Stimulated activated CD4-positive, alpha-beta T cell treated with anti-CD3 and anti-CD28 coated beads, TNF-alpha, amount 100 ng/mL, for 24 hours (primary cell): ENCODE data around the gene HDAC4.
A peak's percentile ranks its signal among the peaks of the same experiment; 100 is the strongest.

ENCODE experiments used
- DNase-seq, 3 experiments: peaks; one replicate each; pipeline ENCODE4 v3.0.0-alpha.2; 2020; ENCODE audit warnings: low read depth in 3 of 3

The HDAC4 gene

GRCh38 chr2:239429473-239430350 lies 28.9 kb upstream of the HDAC4 start:
- no peak for DNase-seq

GRCh38 chr2:239425631-239426030 lies 24.8 kb upstream of the HDAC4 start:
- no peak for DNase-seq

GRCh38 chr2:239424337-239425045 lies 23.7 kb upstream of the HDAC4 start:
- no peak for DNase-seq

- DNase-seq: no peak
Observed at GRCh38 chr2:239423551-239423950, 22.7 kb upstream of the HDAC4 start.

GRCh38 chr2:239421851-239422250 lies 21.0 kb upstream of the HDAC4 start:
- DNase-seq: no peak

- DNase-seq: no peak
Observed at GRCh38 chr2:239420082-239420481, 19.3 kb upstream of the HDAC4 start.

GRCh38 chr2:239418918-239419317 lies 18.1 kb upstream of the HDAC4 start:
- no peak for DNase-seq

- DNase-seq: no peak
Observed at GRCh38 chr2:239412905-239413603, 12.2 kb upstream of the HDAC4 start.

GRCh38 chr2:239411549-239412319 lies 10.9 kb upstream of the HDAC4 start:
- no peak for DNase-seq

GRCh38 chr2:239411117-239411516 lies 10.3 kb upstream of the HDAC4 start:
- DNase-seq: no peak

- no peak for DNase-seq
Observed at GRCh38 chr2:239409976-239410375, 9.2 kb upstream of the HDAC4 start.

GRCh38 chr2:239407112-239407511 lies 6.3 kb upstream of the HDAC4 start:
- DNase-seq: no peak

GRCh38 chr2:239406316-239406995 lies 5.6 kb upstream of the HDAC4 start:
- DNase-seq: no peak

GRCh38 chr2:239405071-239405470 lies 4.3 kb upstream of the HDAC4 start:
- DNase-seq: no peak

GRCh38 chr2:239402666-239403065 lies 1.8 kb upstream of the HDAC4 start:
- no peak for DNase-seq

- peak in 2 of 3 experiments; percentile 20 to 49 for DNase-seq
Observed at GRCh38 chr2:239401881-239402233, 1.0 kb upstream of the HDAC4 start.

- DNase-seq: peak; percentile 97 to 99 (median 97)
Observed at GRCh38 chr2:239401067-239401880, 454 bp upstream of the HDAC4 start.

GRCh38 chr2:239399921-239400595 lies 762 bp downstream of the HDAC4 start:
- no peak for DNase-seq

GRCh38 chr2:239399433-239399920 lies 1.3 kb downstream of the HDAC4 start:
- DNase-seq: no peak

GRCh38 chr2:239398521-239398921 lies 2.3 kb downstream of the HDAC4 start:
- DNase-seq: no peak
